GM21786 (cell line): ENCODE data around the gene PXDC1.
"Not testable (repeated sequence)": the region's sequence is repeated elsewhere in the genome, so short reads cannot be mapped to it uniquely, and the experiment has no call there.

Experiments used
- ATAC-seq: cut with Tn5 transposase; IDR thresholded peaks from one replicate; pipeline ENCODE4 v1.9.1; 2021; ENCODE audit not compliant: unreplicated experiment

The PXDC1 gene

GRCh38 chr6:3678946-3679345, 72.6 kb downstream of the PXDC1 start:
- ATAC-seq: no peak

DNA sequence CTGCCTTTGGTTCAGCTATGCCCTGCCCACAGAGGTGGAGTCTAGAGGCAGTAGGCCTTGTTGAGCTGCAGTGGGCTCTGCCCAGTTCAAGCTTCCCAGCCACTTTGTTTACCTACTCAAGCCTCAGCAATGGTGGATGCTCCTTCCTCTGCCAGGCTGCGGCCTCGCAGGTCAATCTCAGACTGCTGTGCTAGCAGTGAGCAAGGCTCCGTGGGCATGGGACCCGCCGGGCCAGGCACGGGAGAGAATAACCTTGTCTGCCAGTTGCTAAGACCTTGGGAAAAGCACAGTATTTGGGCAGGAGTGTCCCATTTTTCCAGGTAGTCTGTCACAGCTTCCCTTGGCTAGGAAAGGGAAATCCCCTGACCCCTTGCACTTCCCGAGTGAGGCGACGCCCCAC, 73.8 kb downstream of the PXDC1 start:
- not testable (repeated sequence) for ATAC-seq

DNA sequence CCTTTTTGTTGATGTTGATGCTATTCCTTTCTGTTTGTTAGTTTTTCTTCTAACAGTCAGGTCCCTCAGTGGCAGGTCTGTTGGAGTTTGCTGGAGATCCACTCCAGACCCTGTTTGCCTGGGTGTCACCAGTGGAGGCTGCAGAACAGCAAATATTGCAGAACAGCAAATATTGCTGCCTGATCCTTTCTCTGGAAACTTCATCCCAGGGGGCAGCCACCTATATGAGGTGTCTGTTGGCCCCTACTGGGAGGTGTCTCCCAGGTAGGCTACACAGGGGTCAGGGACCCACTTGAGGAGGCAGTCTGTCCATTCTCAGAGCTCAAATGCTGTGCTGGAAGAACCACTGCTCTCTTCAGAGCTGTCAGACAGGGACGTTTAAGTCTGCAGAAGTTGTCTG, 74.2 kb downstream of the PXDC1 start:
- ATAC-seq: not testable (repeated sequence)
